ENCODE results near the gene PRR23A. TPM values are rescaled to one million over a fixed set of nuclear protein-coding genes. Genes with fewer than 3 reads are reported as not detected.

Gene PRR23A
- total RNA-seq, 1 donor from 2014 or later, result not detected

- no peaks in the 10 kb centered on the region for H3K9me3 Mint-ChIP-seq (ENCODE audit: unreplicated experiment)
- no peak for TF ChIP-seq CTCF (IDR thresholded peaks at IDR 0.05; ENCODE audit: unreplicated experiment)
- peaks cover 28% of the 10 kb centered on the region for H3K4me1 Mint-ChIP-seq (ENCODE audit: unreplicated experiment)
- H3K27ac Mint-ChIP-seq (ENCODE audit: unreplicated experiment), result peak overlapping the region; percentile 68
- H3K36me3 Mint-ChIP-seq (ENCODE audit: low read depth, unreplicated experiment), result peaks cover 3% of the 10 kb centered on the region
- H3K27me3 Mint-ChIP-seq (ENCODE audit: unreplicated experiment), result peaks cover 3% of the 10 kb centered on the region
- H3K4me3 Mint-ChIP-seq (ENCODE audit: unreplicated experiment), result no peak overlapping the region
- peak; percentile 60 for DNase-seq (ENCODE audit: low spot score)
These were observed 43.1 kb downstream of the PRR23A start for GRCh38 chr3:138962854-138963560.

- no peak for TF ChIP-seq CTCF (IDR thresholded peaks at IDR 0.05; ENCODE audit: unreplicated experiment)
- Mint-ChIP-seq H3K27me3 (ENCODE audit: unreplicated experiment) (peaks cover 2% of the 10 kb centered on the region), H3K4me3 (ENCODE audit: unreplicated experiment) (no peak overlapping the region), H3K4me1 (ENCODE audit: unreplicated experiment) (peaks cover 38% of the 10 kb centered on the region), H3K27ac (ENCODE audit: unreplicated experiment) (no peak overlapping the region), H3K9me3 (ENCODE audit: unreplicated experiment) (no peaks in the 10 kb centered on the region), H3K36me3 (ENCODE audit: low read depth, unreplicated experiment) (no peaks in the 10 kb centered on the region)
- no peak for DNase-seq (ENCODE audit: low spot score)
These were observed 45.6 kb downstream of the PRR23A start for GRCh38 chr3:138960417-138960852.

Other genes with a start within 250 kb of the PRR23A start
- 14.2 TPM for gene PIK3CB, start 171.3 kb downstream of the PRR23A start, total RNA-seq (ENCODE audit: unreplicated experiment)
- 6.8 TPM for gene FOXL2, start 59.1 kb downstream of the PRR23A start, total RNA-seq (ENCODE audit: unreplicated experiment)
- 13.2 TPM for gene FOXL2NB, start 59.1 kb downstream of the PRR23A start, total RNA-seq (ENCODE audit: unreplicated experiment)
- gene PRR23B, start 14.7 kb upstream of the PRR23A start, total RNA-seq (ENCODE audit: unreplicated experiment), result not detected
- gene PRR23C, start 38.6 kb upstream of the PRR23A start, total RNA-seq (ENCODE audit: unreplicated experiment), result not detected

Data from endothelial cell (in vitro differentiated cells).